ENCODE results near the gene RPLP2. TPM values are rescaled to one million over a fixed set of nuclear protein-coding genes. Genes with fewer than 3 reads are reported as not detected.

Gene RPLP2
- 3,963 TPM for polyA plus RNA-seq (2012; ENCODE audit: missing spikeins)

- peak; percentile 99 for DNase-seq (ENCODE audit: insufficient read length)
- peak; percentile 98 for TF ChIP-seq POLR2AphosphoS5 (IDR thresholded peaks at IDR 0.05; ENCODE audit: low read depth, low read length)
- peak; percentile 94 for TF ChIP-seq POLR2A (IDR thresholded peaks at IDR 0.05; ENCODE audit: low read depth, low read length)
- peak; percentile 97 for TF ChIP-seq TAF1 (IDR thresholded peaks at IDR 0.05; ENCODE audit: borderline replicate concordance, low read depth, low read length)
- peak; percentile 100 for FAIRE-seq
Observed at GRCh38 chr11:809287-810039, at the start of gene RPLP2. TSS of gene RPLP2 (plus strand) at chr11:809967. CDS start at chr11:810235, 268 bp downstream.

DNA sequence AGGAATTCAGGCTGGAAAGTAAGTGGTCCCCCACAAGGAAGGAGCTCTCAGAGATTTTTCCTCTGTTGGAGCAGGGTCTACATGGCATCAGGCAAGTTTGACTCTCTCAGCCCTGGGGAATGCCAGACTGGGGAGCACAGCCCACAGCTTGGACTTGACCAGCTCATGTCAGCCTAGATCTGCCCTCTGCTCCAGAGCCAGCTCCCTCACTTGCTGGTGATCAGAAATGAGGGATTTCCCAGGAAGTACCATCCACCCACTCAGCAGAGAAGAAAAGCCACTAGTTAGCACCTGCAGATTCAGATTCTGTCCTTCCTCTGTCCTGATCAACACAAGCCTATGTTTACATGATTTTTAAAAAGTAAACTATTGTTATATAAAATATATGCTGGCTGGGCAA lies 49.5 kb upstream of the RPLP2 start:
- no peak for TF ChIP-seq POLR2AphosphoS5 (IDR thresholded peaks at IDR 0.05; ENCODE audit: low read depth, low read length)
- no peak for TF ChIP-seq POLR2A (IDR thresholded peaks at IDR 0.05; ENCODE audit: low read depth, low read length)
- no peak for TF ChIP-seq TAF1 (IDR thresholded peaks at IDR 0.05; ENCODE audit: borderline replicate concordance, low read depth, low read length)
- DNase-seq (ENCODE audit: insufficient read length) (no peak), FAIRE-seq (no peak)

DNA sequence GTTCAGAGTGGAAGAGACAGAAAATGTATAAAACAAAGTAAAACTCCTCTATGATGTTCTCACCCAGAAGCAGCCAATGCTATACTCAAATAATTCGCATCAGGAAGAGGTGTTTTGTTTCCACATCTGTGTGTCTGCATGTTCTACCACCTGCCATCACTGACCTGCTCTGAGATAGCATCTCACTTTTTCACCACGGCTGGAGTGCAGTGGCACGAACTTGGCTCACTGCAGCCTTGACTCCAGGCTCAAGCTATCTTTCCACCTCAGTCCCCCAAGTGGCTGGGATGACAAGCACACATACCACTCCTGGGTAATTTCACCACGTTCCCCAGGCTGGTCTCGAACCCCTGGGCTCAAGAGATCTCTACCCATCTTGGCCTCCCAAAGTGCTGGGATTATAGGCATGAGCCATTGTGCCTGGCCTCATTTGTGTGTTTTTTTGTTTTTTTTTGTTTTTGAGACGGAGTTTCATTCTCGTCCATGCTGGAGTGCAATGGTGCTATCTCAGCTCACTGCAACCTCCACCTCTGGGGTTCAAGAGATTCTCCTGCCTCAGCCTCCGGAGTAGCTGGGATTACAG lies 48.1 kb upstream of the RPLP2 start:
- DNase-seq (ENCODE audit: insufficient read length) (no peak), FAIRE-seq (no peak)
- no peak for TF ChIP-seq TAF1 (IDR thresholded peaks at IDR 0.05; ENCODE audit: borderline replicate concordance, low read depth, low read length)
- 0 out of 2 replicates have a peak, but pooled peaks have one; percentile 47 for TF ChIP-seq POLR2AphosphoS5 (IDR thresholded peaks at IDR 0.05; ENCODE audit: low read depth, low read length)

DNA sequence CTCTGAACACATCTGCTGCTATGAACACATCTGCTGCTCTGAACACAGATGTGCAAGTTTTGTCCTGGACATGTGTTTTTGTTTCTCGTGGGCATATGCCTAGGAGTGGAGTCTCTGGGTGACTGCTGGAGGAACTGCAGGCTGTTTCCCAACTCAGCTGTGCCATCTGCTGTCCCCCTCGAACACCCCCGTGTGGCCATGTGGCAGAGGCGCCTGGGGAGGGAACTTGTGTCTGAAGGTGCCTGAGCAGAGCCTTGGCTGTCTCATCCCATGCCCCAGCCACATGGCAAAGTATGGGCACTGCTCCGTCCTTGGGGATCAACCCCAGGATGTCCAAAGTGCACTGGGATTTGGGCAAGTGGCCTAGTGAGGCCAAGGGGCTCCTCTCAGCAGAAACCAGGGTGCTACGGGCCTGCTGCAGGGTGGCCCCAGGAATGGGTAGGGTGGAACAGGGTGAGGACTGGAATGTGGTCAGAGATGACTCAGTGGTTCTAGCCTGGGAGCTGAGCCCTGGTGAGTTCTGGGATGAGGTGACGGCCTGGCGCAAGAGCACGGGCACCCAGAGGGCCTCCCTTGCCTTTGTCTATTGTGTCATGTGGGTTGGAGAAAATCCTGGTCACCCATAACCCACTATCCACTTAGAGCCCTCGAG lies 47.2 kb upstream of the RPLP2 start:
- FAIRE-seq: no peak
- TF ChIP-seq POLR2A (IDR thresholded peaks at IDR 0.05; ENCODE audit: low read depth, low read length) (no peak; the same call in 1 of the 2 replicates), POLR2AphosphoS5 (IDR thresholded peaks at IDR 0.05; ENCODE audit: low read depth, low read length) (no peak), TAF1 (IDR thresholded peaks at IDR 0.05; ENCODE audit: borderline replicate concordance, low read depth, low read length) (no peak)
- DNase-seq (ENCODE audit: insufficient read length): peak; percentile 17

- FAIRE-seq (no peak), DNase-seq (ENCODE audit: insufficient read length) (no peak)
- TF ChIP-seq POLR2AphosphoS5 (IDR thresholded peaks at IDR 0.05; ENCODE audit: low read depth, low read length) (no peak), TAF1 (IDR thresholded peaks at IDR 0.05; ENCODE audit: borderline replicate concordance, low read depth, low read length) (no peak), POLR2A (IDR thresholded peaks at IDR 0.05; ENCODE audit: low read depth, low read length) (no peak)
Observed at GRCh38 chr11:763073-763463, 46.7 kb upstream of the RPLP2 start.

- no peak for FAIRE-seq
Observed at GRCh38 chr11:763549-764321, 46.0 kb upstream of the RPLP2 start.

GRCh38 chr11:764322-765024 lies 45.3 kb upstream of the RPLP2 start:
- peak; percentile 38; the same call in 1 of the 2 replicates for TF ChIP-seq POLR2A (IDR thresholded peaks at IDR 0.05; ENCODE audit: low read depth, low read length)
- TF ChIP-seq TAF1 (IDR thresholded peaks at IDR 0.05; ENCODE audit: borderline replicate concordance, low read depth, low read length): no peak
- FAIRE-seq: no peak

More at GRCh38 chr11:763549-764321, 46.0 kb upstream of the RPLP2 start:
- no peak for TF ChIP-seq TAF1 (IDR thresholded peaks at IDR 0.05; ENCODE audit: borderline replicate concordance, low read depth, low read length)
- TF ChIP-seq POLR2AphosphoS5 (IDR thresholded peaks at IDR 0.05; ENCODE audit: low read depth, low read length): peak; percentile 35
- TF ChIP-seq POLR2A (IDR thresholded peaks at IDR 0.05; ENCODE audit: low read depth, low read length): no peak
- DNase-seq (ENCODE audit: insufficient read length): peak; percentile 25

GRCh38 chr11:765025-765801 lies 44.6 kb upstream of the RPLP2 start:
- DNase-seq (ENCODE audit: insufficient read length) (peak; percentile 62), FAIRE-seq (peak; percentile 83)
- TF ChIP-seq POLR2AphosphoS5 (IDR thresholded peaks at IDR 0.05; ENCODE audit: low read depth, low read length) (0 out of 2 replicates have a peak, but pooled peaks have one; percentile 60), POLR2A (IDR thresholded peaks at IDR 0.05; ENCODE audit: low read depth, low read length) (peak; percentile 46; the same call in 1 of the 2 replicates), TAF1 (IDR thresholded peaks at IDR 0.05; ENCODE audit: borderline replicate concordance, low read depth, low read length) (no peak)

More at GRCh38 chr11:764322-765024, 45.3 kb upstream of the RPLP2 start:
- no peak for DNase-seq (ENCODE audit: insufficient read length)

- DNase-seq (ENCODE audit: insufficient read length) (no peak), FAIRE-seq (no peak)
- no peak for TF ChIP-seq POLR2A (IDR thresholded peaks at IDR 0.05; ENCODE audit: low read depth, low read length)
- TF ChIP-seq TAF1 (IDR thresholded peaks at IDR 0.05; ENCODE audit: borderline replicate concordance, low read depth, low read length): no peak
Observed at GRCh38 chr11:765802-766091, 44.0 kb upstream of the RPLP2 start.

Measured in GM12892 (cell line).